ENCODE data around the gene OXT. TPM values are rescaled to one million over a fixed set of nuclear protein-coding genes. Genes with fewer than 3 reads are reported as not detected.

OXT gene
- total RNA-seq (2016; rRNA removed; fragmentation: Illumina TruSeq; extraction: Trizol): not detected in 2 replicates
- not detected in 2 replicates for total RNA-seq (2016; cell fraction: cytosol; rRNA removed; fragmentation: Illumina TruSeq; extraction: Trizol; ENCODE audit: low read depth)
- total RNA-seq (2016; cell fraction: insoluble cytoplasmic fraction; rRNA removed; fragmentation: Illumina TruSeq; extraction: Trizol): not detected in 2 replicates
- not detected in 2 replicates for total RNA-seq (2016; cell fraction: membrane; rRNA removed; fragmentation: Illumina TruSeq; extraction: Trizol)
- total RNA-seq (2016; cell fraction: nucleus; rRNA removed; fragmentation: Illumina TruSeq; extraction: Trizol): not detected in 2 replicates
- not detected in 2 replicates for polyA plus RNA-seq (2011; rRNA removed)
- not detected in 2 replicates for polyA plus RNA-seq (2011; cell fraction: cytosol; rRNA removed)
- not detected in 2 replicates for polyA plus RNA-seq (2011; cell fraction: nucleus; rRNA removed)
- polyA plus RNA-seq (2012): not detected in 2 replicates
- not detected in 2 replicates for polyA plus RNA-seq (2016; cell fraction: cytosol; fragmentation: Illumina TruSeq; extraction: Trizol; ENCODE audit: low read depth)
- not detected in 2 replicates for polyA plus RNA-seq (2016; cell fraction: insoluble cytoplasmic fraction; fragmentation: Illumina TruSeq; extraction: Trizol; ENCODE audit: low read depth)
- polyA plus RNA-seq (2016; cell fraction: membrane; fragmentation: Illumina TruSeq; extraction: Trizol; ENCODE audit: low read depth): not detected in 2 replicates
- not detected in 2 replicates for polyA plus RNA-seq (2016; cell fraction: nucleus; fragmentation: Illumina TruSeq; extraction: Trizol; ENCODE audit: insufficient read depth, low read depth)
- not detected in 2 replicates for polyA minus RNA-seq (2011; rRNA and poly(A)+ RNA removed; ENCODE audit: low replicate concordance)
- polyA minus RNA-seq (2011; cell fraction: cytosol; rRNA and poly(A)+ RNA removed): not detected in 2 replicates
- not detected in 2 replicates for polyA minus RNA-seq (2011; cell fraction: nucleus; rRNA and poly(A)+ RNA removed)
- Bru-seq, nascent RNA: not detected
- BruChase-seq, experiment 1, labeled RNA remaining after a 6-hour chase: percentile 10 among the genes with signal in this experiment
- BruChase-seq, experiment 2, labeled RNA remaining after a 2-hour chase: not detected
- long read RNA-seq, experiment 1: 0 reads
- long read RNA-seq, experiment 2: 0 reads

DNA sequence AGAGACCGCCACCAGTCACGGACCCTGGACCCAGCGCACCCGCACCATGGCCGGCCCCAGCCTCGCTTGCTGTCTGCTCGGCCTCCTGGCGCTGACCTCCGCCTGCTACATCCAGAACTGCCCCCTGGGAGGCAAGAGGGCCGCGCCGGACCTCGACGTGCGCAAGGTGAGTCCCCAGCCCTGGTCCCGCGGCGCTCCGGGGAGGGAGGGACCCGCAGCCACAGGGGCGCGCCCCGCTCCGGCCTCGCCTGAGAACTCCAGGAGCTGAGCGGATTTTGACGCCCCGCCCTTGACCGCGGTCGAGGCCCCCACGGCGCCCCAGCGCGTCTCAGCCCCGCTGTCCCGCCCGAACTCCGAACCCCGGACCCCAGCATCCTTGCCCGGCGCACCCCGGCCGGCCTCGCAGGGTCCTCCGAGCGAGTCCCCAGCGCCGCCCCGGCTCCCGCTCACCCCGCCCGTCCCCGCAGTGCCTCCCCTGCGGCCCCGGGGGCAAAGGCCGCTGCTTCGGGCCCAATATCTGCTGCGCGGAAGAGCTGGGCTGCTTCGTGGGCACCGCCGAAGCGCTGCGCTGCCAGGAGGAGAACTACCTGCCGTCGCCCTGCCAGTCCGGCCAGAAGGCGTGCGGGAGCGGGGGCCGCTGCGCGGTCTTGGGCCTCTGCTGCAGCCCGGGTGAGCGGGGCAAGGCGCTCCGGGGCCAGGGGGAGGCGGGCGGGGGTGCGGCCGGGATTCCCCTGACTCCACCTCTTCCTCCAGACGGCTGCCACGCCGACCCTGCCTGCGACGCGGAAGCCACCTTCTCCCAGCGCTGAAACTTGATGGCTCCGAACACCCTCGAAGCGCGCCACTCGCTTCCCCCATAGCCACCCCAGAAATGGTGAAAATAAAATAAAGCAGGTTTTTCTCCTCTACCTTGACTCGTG lies at the start of gene OXT:
TSS of gene OXT (plus strand) at position 11 of the 920 bp plus-strand sequence. CDS start at position 47, 36 bp downstream.
- H2AFZ ChIP-seq (ENCODE audit: low read length): no peak within 1 kb of the TSS
- no peak within 1 kb of the TSS for H3K27ac ChIP-seq (ENCODE audit: extremely low read length, insufficient read depth, low read length)
- H3K9ac ChIP-seq (ENCODE audit: insufficient read depth, low read depth, low read length): no peak within 1 kb of the TSS
- WGBS (ENCODE audit: low lambda C conversion rate): 89% methylated on average over 95 of the region's 95 CpGs
- BruUV-seq (replicated peaks): no TSS peak
- no peaks in the 10 kb centered on the region for H3K9me3 ChIP-seq (ENCODE audit: low read length)
- in situ Hi-C loops (cut with HindIII; ENCODE audit: extremely low pct_ligation_motif_present, low pct_unique_long_range_greater_than_20kb) (no loop called here), intact Hi-C loops (cut with micrococcal nuclease; ENCODE audit: unreplicated experiment) (no loop called here)
- no peaks in the 10 kb centered on the region for H3K79me2 ChIP-seq (ENCODE audit: insufficient read depth, low read length)
- FAIRE-seq (no peak), DNase-seq (ENCODE audit: low spot score) (no peak), ATAC-seq (no peak; the same call in 2 of the 3 replicates)
- no peak within 1 kb of the TSS for H3K4me2 ChIP-seq (ENCODE audit: low read depth, low read length)
- no peaks in the 10 kb centered on the region for H3K36me3 ChIP-seq (replicated peaks in 1 of 2; ENCODE audit: control insufficient read depth in 1 of 2, insufficient read depth in 2 of 2, low read length in 2 of 2)
- peaks cover 71% of the 10 kb centered on the region for H3K4me1 ChIP-seq (ENCODE audit: insufficient read depth, low read length)
- ChIA-PET POLR2A (no interaction called here), CTCF (ENCODE audit: low intra/inter-chr PET ratio, low total read pairs) (no interaction called here)
- peak within 1 kb of the TSS in 1 of 3 experiments; percentile 32; a peak in 1 of 6 replicates for H3K4me3 ChIP-seq (replicated peaks in 1 of 3; ENCODE audit: insufficient read depth in 1 of 3, low read depth in 2 of 3, low read length in 3 of 3)
- H4K20me1 ChIP-seq (ENCODE audit: insufficient read depth, low read length): no peaks in the 10 kb centered on the region
- peaks cover 4 to 12% of the 10 kb centered on the region in 2 experiments; a peak in 2 of 5 replicates for H3K27me3 ChIP-seq (ENCODE audit: control insufficient read depth in 1 of 2, insufficient read depth in 2 of 2, low read length in 2 of 2)
- TF ChIP-seq ZBTB38 (CRISPR knock-in tag; IDR thresholded peaks at IDR 0.05) (peak; percentile 92), PHF21A (CRISPR knock-in tag; IDR thresholded peaks at IDR 0.05) (no peak), WIZ (CRISPR knock-in tag; IDR thresholded peaks at IDR 0.05) (0 out of 2 replicates have a peak, but pooled peaks have one; percentile 5), SRSF4 (IDR thresholded peaks at IDR 0.05; ENCODE audit: low read depth, low read length, poor library complexity, severe bottlenecking) (no peak), ZKSCAN8 (CRISPR knock-in tag; IDR thresholded peaks at IDR 0.05; ENCODE audit: borderline replicate concordance) (no peak), ZNF326 (CRISPR knock-in tag; IDR thresholded peaks at IDR 0.05; ENCODE audit: borderline replicate concordance) (no peak), HNF4G (IDR thresholded peaks at IDR 0.05; ENCODE audit: borderline replicate concordance, low read depth, low read length) (no peak), HNF4G (CRISPR knock-in tag; IDR thresholded peaks at IDR 0.05; ENCODE audit: borderline replicate concordance, low read depth) (peak; percentile 37; the same call in 1 of the 2 replicates), ZNF883 (CRISPR knock-in tag; IDR thresholded peaks at IDR 0.05; ENCODE audit: not compliant biosample characterization) (peak; percentile 56)
- TF ChIP-seq, protein P1, sequence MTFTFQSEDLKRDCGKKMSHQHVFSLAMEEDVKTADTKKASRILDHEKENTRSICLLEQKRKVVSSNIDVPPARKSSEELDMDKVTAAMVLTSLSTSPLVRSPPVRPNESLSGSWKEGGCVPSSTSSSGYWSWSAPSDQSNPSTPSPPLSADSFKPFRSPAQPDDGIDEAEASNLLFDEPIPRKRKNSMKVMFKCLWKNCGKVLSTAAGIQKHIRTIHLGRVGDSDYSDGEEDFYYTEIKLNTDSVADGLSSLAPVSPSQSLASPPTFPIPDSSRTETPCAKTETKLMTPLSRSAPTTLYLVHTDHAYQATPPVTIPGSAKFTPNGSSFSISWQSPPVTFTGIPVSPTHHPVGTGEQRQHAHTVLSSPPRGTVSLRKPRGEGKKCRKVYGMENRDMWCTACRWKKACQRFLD (CRISPR knock-in tag; IDR thresholded peaks at IDR 0.05; ENCODE audit: borderline replicate concordance): no peak
- TF ChIP-seq, protein P2, sequence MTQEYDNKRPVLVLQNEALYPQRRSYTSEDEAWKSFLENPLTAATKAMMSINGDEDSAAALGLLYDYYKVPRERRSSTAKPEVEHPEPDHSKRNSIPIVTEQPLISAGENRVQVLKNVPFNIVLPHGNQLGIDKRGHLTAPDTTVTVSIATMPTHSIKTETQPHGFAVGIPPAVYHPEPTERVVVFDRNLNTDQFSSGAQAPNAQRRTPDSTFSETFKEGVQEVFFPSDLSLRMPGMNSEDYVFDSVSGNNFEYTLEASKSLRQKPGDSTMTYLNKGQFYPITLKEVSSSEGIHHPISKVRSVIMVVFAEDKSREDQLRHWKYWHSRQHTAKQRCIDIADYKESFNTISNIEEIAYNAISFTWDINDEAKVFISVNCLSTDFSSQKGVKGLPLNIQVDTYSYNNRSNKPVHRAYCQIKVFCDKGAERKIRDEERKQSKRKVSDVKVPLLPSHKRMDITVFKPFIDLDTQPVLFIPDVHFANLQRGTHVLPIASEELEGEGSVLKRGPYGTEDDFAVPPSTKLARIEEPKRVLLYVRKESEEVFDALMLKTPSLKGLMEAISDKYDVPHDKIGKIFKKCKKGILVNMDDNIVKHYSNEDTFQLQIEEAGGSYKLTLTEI (CRISPR knock-in tag; conservative IDR thresholded peaks at IDR 0.05): no peak
- TF ChIP-seq, protein P3, sequence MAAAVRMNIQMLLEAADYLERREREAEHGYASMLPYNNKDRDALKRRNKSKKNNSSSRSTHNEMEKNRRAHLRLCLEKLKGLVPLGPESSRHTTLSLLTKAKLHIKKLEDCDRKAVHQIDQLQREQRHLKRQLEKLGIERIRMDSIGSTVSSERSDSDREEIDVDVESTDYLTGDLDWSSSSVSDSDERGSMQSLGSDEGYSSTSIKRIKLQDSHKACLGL (CRISPR knock-in tag; IDR thresholded peaks at IDR 0.05): no peak
